Keratinocyte (primary cell): ENCODE measurements around the gene DNAJB5. TPM values are rescaled to one million over a fixed set of nuclear protein-coding genes. Genes with fewer than 3 reads are reported as not detected.
A peak's percentile ranks its signal among the peaks of the same experiment; 100 is the strongest.

ENCODE experiments used
- DNase-seq: peaks from one replicate; pipeline ENCODE4 v3.0.0-alpha.2; 2011; ENCODE audit warnings: low read depth, missing footprints, low spot score
- FAIRE-seq: peaks from 2 replicates; lab custom pipeline; 2011; peaks lifted over from hg19 to GRCh38; lab: Jason Lieb, UNC
- H2AFZ ChIP-seq: 2 replicates; pipeline ENCODE4 v1.6.0; 2012; ENCODE audit warnings: low read length, control low read depth, inconsistent platforms; ENCODE audit not compliant: control insufficient read depth
- H3K27ac ChIP-seq: 2 replicates; pipeline ENCODE4 v1.5.1; 2011; ENCODE audit warnings: low read length; ENCODE audit not compliant: control insufficient read depth, insufficient read depth
- H3K27me3 ChIP-seq: 3 replicates; pipeline ENCODE4 v1.6.0; 2011; ENCODE audit warnings: low read length; ENCODE audit not compliant: control insufficient read depth, insufficient read depth; ENCODE audit errors: extremely low read depth
- H3K36me3 ChIP-seq, 2 experiments: 2 replicates in 1 of 2; 3 replicates in 1 of 2; pipeline ENCODE4 v1.5.1; 2011; ENCODE audit warnings: low read length in 2 of 2, mild to moderate bottlenecking in 1 of 2; ENCODE audit not compliant: control insufficient read depth in 2 of 2, insufficient read depth in 2 of 2; ENCODE audit errors: extremely low read depth in 1 of 2
- H3K4me1 ChIP-seq: 3 replicates; pipeline ENCODE4 v1.5.1; 2011; ENCODE audit warnings: low read length; ENCODE audit not compliant: control insufficient read depth, insufficient read depth; ENCODE audit errors: extremely low read depth
- H3K4me2 ChIP-seq: 3 replicates; pipeline ENCODE4 v1.6.0; 2011; ENCODE audit warnings: low read depth, low read length; ENCODE audit not compliant: control insufficient read depth, insufficient read depth; ENCODE audit errors: extremely low read depth
- H3K4me3 ChIP-seq, 3 experiments: fragments of 200-600 bp in 1 of 3; sonication (generic) in 1 of 3; 2 replicates in 2 of 3; 3 replicates in 1 of 3; pipeline ENCODE4 v1.5.1; 2011 to 2016; ENCODE audit warnings: low read length in 3 of 3, mild to moderate bottlenecking in 3 of 3, control low read depth in 2 of 3, inconsistent platforms in 1 of 3, low read depth in 1 of 3, mixed read lengths in 1 of 3, mixed run types in 1 of 3, moderate library complexity in 1 of 3; ENCODE audit not compliant: control insufficient read depth in 2 of 3, insufficient read depth in 2 of 3; ENCODE audit errors: extremely low read depth in 1 of 3
- H3K79me2 ChIP-seq: 2 replicates; pipeline ENCODE4 v1.6.0; 2012; ENCODE audit warnings: low read length; ENCODE audit not compliant: control insufficient read depth, insufficient read depth
- H3K9ac ChIP-seq: 3 replicates; pipeline ENCODE4 v1.6.0; 2011; ENCODE audit warnings: low read length; ENCODE audit not compliant: control insufficient read depth, insufficient read depth; ENCODE audit errors: extremely low read depth
- H3K9me1 ChIP-seq: 3 replicates; pipeline ENCODE4 v1.6.0; 2011; ENCODE audit warnings: low read length; ENCODE audit not compliant: control insufficient read depth, insufficient read depth; ENCODE audit errors: extremely low read depth
- H3K9me3 ChIP-seq: 2 replicates; pipeline ENCODE4 v1.5.1; 2012; ENCODE audit warnings: low read depth, low read length; ENCODE audit not compliant: control insufficient read depth
- H4K20me1 ChIP-seq: 3 replicates; pipeline ENCODE4 v1.6.0; 2011; ENCODE audit warnings: low read length; ENCODE audit not compliant: control insufficient read depth, insufficient read depth; ENCODE audit errors: extremely low read depth
- CTCF ChIP-seq, 3 experiments: IDR thresholded peaks in 1 of 3; conservative IDR thresholded peaks in 1 of 3; optimal IDR thresholded peaks in 1 of 3; 2 replicates in 2 of 3; 3 replicates in 1 of 3; pipeline versions ENCODE3 to v1.5.1; 2011; ENCODE audit warnings: low read length in 3 of 3, mild to moderate bottlenecking in 3 of 3, moderate library complexity in 2 of 3, control low read depth in 1 of 3, inconsistent platforms in 1 of 3; ENCODE audit not compliant: insufficient read depth in 2 of 3; ENCODE audit errors: extremely low read depth in 1 of 3
- EZH2 ChIP-seq: IDR thresholded peaks from one replicate; pipeline ENCODE4 v1.6.1; 2012; ENCODE audit warnings: inconsistent platforms, mild to moderate bottlenecking, low read length, moderate library complexity
- dilution Hi-C: fragments of 300-500 bp; cut with MboI; formaldehyde crosslinking; loops from one replicate; pipeline ENCODE4 v1.7.0; 2020; ENCODE audit warnings: low sequenced_read_pairs; ENCODE audit not compliant: extremely low pct_ligation_motif_present
- polyA plus RNA-seq, 5 experiments: library from polyadenylated mRNA; depleted of rRNA in 3 of 5; stranded (reverse) in 3 of 5; stranded (forward) in 1 of 5; unstranded in 1 of 5; fragments of >200 nt; gene quantifications; 1 replicate in 1 of 5; 2 replicates in 3 of 5; 3 replicates in 1 of 5; pipeline versions ENCODE4 v1.2.1 to v1.2.3, GENCODE V29; 2011 to 2012; ENCODE audit warnings: missing spikeins in 2 of 5, low read depth in 1 of 5, low replicate concordance in 1 of 5

DNAJB5 gene
- polyA plus RNA-seq, 1 donor (not counting 4 experiments of a cell fraction or from before 2014, with no cell fraction given): 2.4 TPM

- DNase-seq (no peak), FAIRE-seq (no peak)
- peaks cover 12% of the 10 kb centered on the region for H3K4me1 ChIP-seq
- H3K36me3 ChIP-seq: no peaks in the 10 kb centered on the region
- H2AFZ ChIP-seq: no peak overlapping the region
- no peaks in the 10 kb centered on the region for H3K9me1 ChIP-seq
- no peak overlapping the region for H3K9ac ChIP-seq
- H3K79me2 ChIP-seq: no peaks in the 10 kb centered on the region
- no peaks in the 10 kb centered on the region for H3K9me3 ChIP-seq
- peak overlapping the region in 2 of 3 experiments; percentile 31 to 32 for H3K4me3 ChIP-seq
- no peaks in the 10 kb centered on the region for H4K20me1 ChIP-seq
- no peak overlapping the region for H3K27ac ChIP-seq
- TF ChIP-seq CTCF (optimal IDR thresholded peaks at IDR 0.05 in 1 of 3, IDR thresholded peaks at IDR 0.05 in 1 of 3, conservative IDR thresholded peaks at IDR 0.05 in 1 of 3; ENCODE audit: extremely low read depth in 1 of 3, insufficient read depth in 2 of 3, low read length in 3 of 3) (no peak), EZH2 (no peak)
- peak overlapping the region; percentile 44 for H3K4me2 ChIP-seq
- peaks cover 35% of the 10 kb centered on the region for H3K27me3 ChIP-seq
- dilution Hi-C loops: no loop called here
These were observed 31.0 kb upstream of the DNAJB5 start for GRCh38 chr9:34958411-34958982.

GRCh38 chr9:34959461-34959860 is 30.1 kb upstream of the DNAJB5 start:
- DNase-seq (no peak), FAIRE-seq (no peak)
- TF ChIP-seq EZH2 (no peak), CTCF (optimal IDR thresholded peaks at IDR 0.05 in 1 of 3, IDR thresholded peaks at IDR 0.05 in 1 of 3, conservative IDR thresholded peaks at IDR 0.05 in 1 of 3; ENCODE audit: extremely low read depth in 1 of 3, insufficient read depth in 2 of 3, low read length in 3 of 3) (no peak)
- dilution Hi-C loops: no loop called here
- Histone ChIP-seq H3K4me1 (peaks cover 12% of the 10 kb centered on the region), H3K9me3 (no peaks in the 10 kb centered on the region), H3K9me1 (no peaks in the 10 kb centered on the region), H3K27me3 (peaks cover 35% of the 10 kb centered on the region), H4K20me1 (no peaks in the 10 kb centered on the region), H2AFZ (no peak overlapping the region), H3K79me2 (no peaks in the 10 kb centered on the region), H3K36me3 (no peaks in the 10 kb centered on the region), H3K27ac (no peak overlapping the region), H3K9ac (no peak overlapping the region), H3K4me3 (no peak overlapping the region), H3K4me2 (no peak overlapping the region)
